Esophagus squamous epithelium (tissue), 4 donors: ENCODE measurements around the gene ANTXR1.

Source experiments
- POLR2A ChIP-seq, 4 donors: fragments of 450-650 bp; IDR thresholded peaks; one replicate each; pipeline ENCODE4 v1.6.1; 2017; ENCODE audit warnings: antibody characterized with exemption in 4 of 4, mild to moderate bottlenecking in 4 of 4, moderate library complexity in 3 of 4
- TF ChIP-seq, protein P1 (sequence below), 6 experiments: fragments of 450-650 bp in 4 of 6; fragments of 200-600 bp in 2 of 6; sonication (generic) in 2 of 6; IDR thresholded peaks; one replicate each; pipeline ENCODE4 v1.5.1; 2016 to 2019; ENCODE audit warnings: antibody characterized with exemption in 6 of 6, mild to moderate bottlenecking in 4 of 6, moderate library complexity in 4 of 6

DNA sequence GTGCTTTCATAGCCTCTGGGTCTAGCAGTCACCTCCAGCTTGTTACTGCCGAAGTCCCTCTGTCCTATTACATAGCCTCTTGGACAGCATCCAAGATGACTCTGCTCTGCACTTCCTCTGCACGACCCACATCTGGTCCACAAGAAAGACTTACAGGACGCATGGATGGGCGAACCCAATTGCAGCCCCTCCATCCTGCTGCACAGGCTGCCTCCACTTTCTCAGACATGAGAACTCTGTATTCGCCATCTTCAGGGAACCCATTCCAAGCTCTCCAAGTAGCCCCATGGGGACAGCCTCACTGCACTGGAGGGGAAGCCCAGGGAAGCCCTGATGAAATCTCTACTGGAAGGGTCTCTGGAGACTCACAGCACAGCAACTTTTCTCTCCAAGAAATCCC lies 201.9 kb downstream of the ANTXR1 start:
- TF ChIP-seq, protein P1, sequence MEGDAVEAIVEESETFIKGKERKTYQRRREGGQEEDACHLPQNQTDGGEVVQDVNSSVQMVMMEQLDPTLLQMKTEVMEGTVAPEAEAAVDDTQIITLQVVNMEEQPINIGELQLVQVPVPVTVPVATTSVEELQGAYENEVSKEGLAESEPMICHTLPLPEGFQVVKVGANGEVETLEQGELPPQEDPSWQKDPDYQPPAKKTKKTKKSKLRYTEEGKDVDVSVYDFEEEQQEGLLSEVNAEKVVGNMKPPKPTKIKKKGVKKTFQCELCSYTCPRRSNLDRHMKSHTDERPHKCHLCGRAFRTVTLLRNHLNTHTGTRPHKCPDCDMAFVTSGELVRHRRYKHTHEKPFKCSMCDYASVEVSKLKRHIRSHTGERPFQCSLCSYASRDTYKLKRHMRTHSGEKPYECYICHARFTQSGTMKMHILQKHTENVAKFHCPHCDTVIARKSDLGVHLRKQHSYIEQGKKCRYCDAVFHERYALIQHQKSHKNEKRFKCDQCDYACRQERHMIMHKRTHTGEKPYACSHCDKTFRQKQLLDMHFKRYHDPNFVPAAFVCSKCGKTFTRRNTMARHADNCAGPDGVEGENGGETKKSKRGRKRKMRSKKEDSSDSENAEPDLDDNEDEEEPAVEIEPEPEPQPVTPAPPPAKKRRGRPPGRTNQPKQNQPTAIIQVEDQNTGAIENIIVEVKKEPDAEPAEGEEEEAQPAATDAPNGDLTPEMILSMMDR (IDR thresholded peaks at IDR 0.05), result no peak
- no peak for TF ChIP-seq POLR2A (IDR thresholded peaks at IDR 0.05)
